HepG2 (cell line): ENCODE measurements around the gene HSD3B7. TPM values are rescaled to one million over a fixed set of nuclear protein-coding genes. Genes with fewer than 3 reads are reported as not detected.

Experiments
- ATF4 ChIP-seq, 2 experiments: fragments of 450-650 bp in 1 of 2; sonication (generic) in 1 of 2; formaldehyde crosslinking; IDR thresholded peaks; 2 replicates each; pipeline versions ENCODE4 v1.5.0 to v1.8.0; 2020 to 2022; ENCODE audit warnings: mild to moderate bottlenecking in 1 of 2, missing genetic modification reagents in 1 of 2
- CREM ChIP-seq, 2 experiments: sonication (generic) in 1 of 2; formaldehyde crosslinking in 1 of 2; IDR thresholded peaks; 2 replicates each; pipeline versions ENCODE4 v1.4.0 to v1.6.1; 2016 to 2020; ENCODE audit warnings: antibody characterized with exemption in 1 of 2, mild to moderate bottlenecking in 1 of 2, missing genetic modification reagents in 1 of 2
- HDAC1 ChIP-seq: sonication (generic); formaldehyde crosslinking; IDR thresholded peaks from 2 replicates; pipeline ENCODE4 v1.5.1; 2020; ENCODE audit warnings: mild to moderate bottlenecking, missing genetic modification reagents
- HHEX ChIP-seq: IDR thresholded peaks from 2 replicates; pipeline ENCODE4 v1.6.1; 2016; ENCODE audit warnings: control low read depth
- HIVEP1 ChIP-seq: sonication (generic); formaldehyde crosslinking; IDR thresholded peaks from 2 replicates; pipeline ENCODE4 v1.4.0; 2020; ENCODE audit warnings: mild to moderate bottlenecking, missing genetic modification reagents
- HNF4A ChIP-seq: sonication (generic); formaldehyde crosslinking; IDR thresholded peaks from 2 replicates; pipeline ENCODE4 v1.4.0; 2020; ENCODE audit warnings: missing genetic modification reagents
- IRF2 ChIP-seq: IDR thresholded peaks from 2 replicates; pipeline ENCODE4 v1.6.1; 2018; ENCODE audit warnings: missing genetic modification reagents, missing compliant biosample characterization
- KLF15 ChIP-seq: sonication (generic); formaldehyde crosslinking; IDR thresholded peaks from 2 replicates; pipeline ENCODE4 v1.8.1; 2023; ENCODE audit warnings: borderline replicate concordance, mild to moderate bottlenecking, inconsistent platforms, missing genetic modification reagents, mixed read lengths
- KLF6 ChIP-seq: IDR thresholded peaks from 2 replicates; pipeline ENCODE4 v1.8.0; 2016; ENCODE audit warnings: missing biosample characterization, missing genetic modification reagents
- NFE2 ChIP-seq: sonication (generic); formaldehyde crosslinking; IDR thresholded peaks from 2 replicates; pipeline ENCODE4 v1.4.0; 2020; ENCODE audit warnings: missing genetic modification reagents
- PLRG1 ChIP-seq: fragments of 450-650 bp; conservative IDR thresholded peaks from 2 replicates; pipeline ENCODE4 v1.6.1; 2016
- PTBP1 ChIP-seq: fragments of 200-400 bp; formaldehyde crosslinking; IDR thresholded peaks from 2 replicates; pipeline ENCODE4 v1.6.1; 2018; ENCODE audit warnings: low read length, low read depth; ENCODE audit not compliant: poor library complexity, severe bottlenecking
- SNAI1 ChIP-seq: sonication (generic); formaldehyde crosslinking; IDR thresholded peaks from 2 replicates; pipeline ENCODE4 v1.5.0; 2020; ENCODE audit warnings: mild to moderate bottlenecking, missing genetic modification reagents, borderline replicate concordance
- TEAD3 ChIP-seq: optimal IDR thresholded peaks from 2 replicates; pipeline ENCODE3; 2016; ENCODE audit warnings: borderline replicate concordance
- WIZ ChIP-seq: sonication (generic); formaldehyde crosslinking; IDR thresholded peaks from 2 replicates; pipeline ENCODE4 v1.5.1; 2020; ENCODE audit warnings: mild to moderate bottlenecking, missing genetic modification reagents
- YY1 ChIP-seq: IDR thresholded peaks from 2 replicates; pipeline ENCODE4 v1.6.1; 2011; ENCODE audit warnings: low read length, low read depth, moderate library complexity, mild to moderate bottlenecking; ENCODE audit not compliant: insufficient read depth, insufficient replicate concordance
- ZBTB34 ChIP-seq: sonication (generic); formaldehyde crosslinking; IDR thresholded peaks from 2 replicates; pipeline ENCODE4 v1.8.0; 2022; ENCODE audit warnings: mild to moderate bottlenecking, missing genetic modification reagents
- ZKSCAN8 ChIP-seq: IDR thresholded peaks from 2 replicates; pipeline ENCODE4 v1.6.1; 2016; ENCODE audit warnings: borderline replicate concordance, missing genetic modification reagents, missing compliant biosample characterization
- ZMYM4 ChIP-seq: sonication (generic); formaldehyde crosslinking; IDR thresholded peaks from 2 replicates; pipeline ENCODE4 v1.8.1; 2023; ENCODE audit warnings: mild to moderate bottlenecking, missing genetic modification reagents
- ZNF296 ChIP-seq: sonication (generic); formaldehyde crosslinking; conservative IDR thresholded peaks from 2 replicates; pipeline ENCODE4 v1.5.0; 2020; ENCODE audit warnings: mild to moderate bottlenecking, missing genetic modification reagents
- ZNF354B ChIP-seq: sonication (generic); formaldehyde crosslinking; IDR thresholded peaks from 2 replicates; pipeline ENCODE4 v1.8.0; 2022; ENCODE audit warnings: mild to moderate bottlenecking, missing genetic modification reagents
- ZNF556 ChIP-seq: sonication (generic); formaldehyde crosslinking; IDR thresholded peaks from 2 replicates; pipeline ENCODE4 v1.4.0; 2020; ENCODE audit warnings: mild to moderate bottlenecking, missing genetic modification reagents, borderline replicate concordance
- ZNF569 ChIP-seq: sonication (generic); formaldehyde crosslinking; IDR thresholded peaks from 2 replicates; pipeline ENCODE4 v1.5.0; 2020; ENCODE audit warnings: mild to moderate bottlenecking, missing genetic modification reagents, moderate library complexity, borderline replicate concordance
- ZNF577 ChIP-seq: sonication (generic); formaldehyde crosslinking; IDR thresholded peaks from 2 replicates; pipeline ENCODE4 v1.4.0; 2020; ENCODE audit warnings: mild to moderate bottlenecking, low read depth, missing genetic modification reagents, borderline replicate concordance
- ZNF605 ChIP-seq: sonication (generic); formaldehyde crosslinking; IDR thresholded peaks from 2 replicates; pipeline ENCODE4 v1.8.0; 2022; ENCODE audit warnings: mild to moderate bottlenecking, missing genetic modification reagents
- ZNF607 ChIP-seq: sonication (generic); formaldehyde crosslinking; IDR thresholded peaks from 2 replicates; pipeline ENCODE4 v1.5.1; 2020; ENCODE audit warnings: missing genetic modification reagents, mild to moderate bottlenecking, borderline replicate concordance
- ZNF660 ChIP-seq: sonication (generic); formaldehyde crosslinking; IDR thresholded peaks from 2 replicates; pipeline ENCODE4 v1.5.1; 2020; ENCODE audit warnings: mild to moderate bottlenecking, low read depth, missing genetic modification reagents, borderline replicate concordance
- ZNF883 ChIP-seq: sonication (generic); formaldehyde crosslinking; IDR thresholded peaks from 2 replicates; pipeline ENCODE4 v1.5.1; 2020; ENCODE audit warnings: mild to moderate bottlenecking, missing genetic modification reagents; ENCODE audit errors: not compliant biosample characterization
- polyA plus RNA-seq, 8 experiments: library from polyadenylated mRNA; depleted of rRNA in 3 of 8; stranded (reverse) in 7 of 8; unstranded in 1 of 8; fragments of >200 nt; fragmentation: Illumina TruSeq in 4 of 8; extraction: Trizol in 4 of 8; gene quantifications; 2 replicates each; pipeline versions ENCODE4 v1.2.1 to v1.2.3, GENCODE V29; 2011 to 2016; ENCODE audit warnings: low read depth in 4 of 8, missing spikeins in 1 of 8, mixed read lengths in 1 of 8; ENCODE audit not compliant: insufficient read depth in 1 of 8
- total RNA-seq, 5 experiments: library from RNA; depleted of rRNA; stranded (reverse); fragments of >200 nt; fragmentation: Illumina TruSeq; extraction: Trizol; gene quantifications; 2 replicates each; pipeline ENCODE4 v1.2.3, GENCODE V29; 2016; ENCODE audit warnings: low read depth in 1 of 5
- TF ChIP-seq, protein P1 (sequence below): sonication (generic); formaldehyde crosslinking; IDR thresholded peaks from 2 replicates; pipeline ENCODE4 v1.4.0; 2020; ENCODE audit warnings: mild to moderate bottlenecking, missing genetic modification reagents

The HSD3B7 gene
- total and polyA plus RNA-seq, 2 of the 13 experiments (the other 11 are each of a cell fraction or from before 2014, with no cell fraction given): 32.9 to 69.7 TPM

DNA sequence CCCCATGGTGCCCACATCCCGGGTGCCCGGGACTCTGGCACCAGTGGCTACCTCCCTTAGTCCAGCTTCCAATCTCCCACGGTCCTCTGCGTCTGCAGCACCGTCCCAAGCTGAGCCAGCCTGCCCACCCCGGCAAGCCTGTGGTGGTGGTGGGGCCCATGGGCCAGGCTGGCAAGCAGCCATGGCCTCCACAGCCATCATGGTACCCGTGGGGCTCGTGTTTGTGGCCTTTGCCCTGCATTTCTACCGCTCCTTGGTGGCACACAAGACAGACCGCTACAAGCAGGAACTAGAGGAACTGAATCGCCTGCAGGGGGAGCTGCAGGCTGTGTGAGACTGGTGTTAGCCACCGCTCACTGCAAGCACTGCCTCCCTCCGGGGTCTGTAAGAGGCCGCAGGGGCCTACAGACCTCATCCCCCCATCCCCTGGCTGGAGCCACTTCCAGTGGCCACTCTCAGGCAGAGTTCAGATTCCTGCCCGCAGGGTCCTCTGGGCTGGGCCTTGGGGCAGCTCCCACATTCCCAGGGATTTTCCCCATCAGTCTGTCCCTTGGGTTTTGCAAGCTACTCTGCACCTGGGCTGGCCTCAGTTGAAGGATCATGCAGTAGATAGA lies 31.4 kb upstream of the HSD3B7 start (continued):
- TF ChIP-seq ZNF607 (CRISPR knock-in tag) (no peak), ATF4 (CRISPR knock-in tag; IDR thresholded peaks at IDR 0.05) (no peak), SNAI1 (CRISPR knock-in tag) (peak; percentile 82; the same call in 1 of the 2 replicates), HHEX (CRISPR knock-in tag) (no peak), ZKSCAN8 (CRISPR knock-in tag) (no peak), ZNF569 (CRISPR knock-in tag) (no peak), ZNF556 (CRISPR knock-in tag) (0 out of 2 replicates have a peak, but pooled peaks have one; percentile 47), TEAD3 (peak; percentile 33), ZBTB34 (CRISPR knock-in tag) (no peak), PTBP1 (no peak), NFE2 (no peak), YY1 (peak; percentile 61), PLRG1 (no peak), ZNF354B (CRISPR knock-in tag) (no peak), ZNF296 (CRISPR knock-in tag) (no peak), ZNF660 (CRISPR knock-in tag) (no peak), WIZ (CRISPR knock-in tag) (no peak), KLF6 (CRISPR knock-in tag) (0 out of 2 replicates have a peak, but pooled peaks have one; percentile 30), HNF4A (peak; percentile 23; the same call in 1 of the 2 replicates), ZNF577 (CRISPR knock-in tag) (no peak), HIVEP1 (CRISPR knock-in tag) (peak; percentile 57; the same call in 1 of the 2 replicates), ZNF883 (CRISPR knock-in tag) (peak; percentile 74), HDAC1 (CRISPR knock-in tag) (peak; percentile 59), CREM (IDR thresholded peaks at IDR 0.05) (no peak), CREM (CRISPR knock-in tag; IDR thresholded peaks at IDR 0.05) (no peak), IRF2 (CRISPR knock-in tag) (peak; percentile 54), ZNF605 (CRISPR knock-in tag) (peak; percentile 78), KLF15 (CRISPR knock-in tag) (no peak), ZMYM4 (CRISPR knock-in tag) (peak; percentile 25; the same call in 1 of the 2 replicates)
- TF ChIP-seq, protein P1, sequence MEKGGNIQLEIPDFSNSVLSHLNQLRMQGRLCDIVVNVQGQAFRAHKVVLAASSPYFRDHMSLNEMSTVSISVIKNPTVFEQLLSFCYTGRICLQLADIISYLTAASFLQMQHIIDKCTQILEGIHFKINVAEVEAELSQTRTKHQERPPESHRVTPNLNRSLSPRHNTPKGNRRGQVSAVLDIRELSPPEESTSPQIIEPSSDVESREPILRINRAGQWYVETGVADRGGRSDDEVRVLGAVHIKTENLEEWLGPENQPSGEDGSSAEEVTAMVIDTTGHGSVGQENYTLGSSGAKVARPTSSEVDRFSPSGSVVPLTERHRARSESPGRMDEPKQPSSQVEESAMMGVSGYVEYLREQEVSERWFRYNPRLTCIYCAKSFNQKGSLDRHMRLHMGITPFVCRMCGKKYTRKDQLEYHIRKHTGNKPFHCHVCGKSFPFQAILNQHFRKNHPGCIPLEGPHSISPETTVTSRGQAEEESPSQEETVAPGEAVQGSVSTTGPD (CRISPR knock-in tag): no peak
